HG03280 (cell line): ENCODE data around the gene ZMIZ1.

Experiments used
- ATAC-seq: cut with Tn5 transposase; IDR thresholded peaks from one replicate; pipeline ENCODE4 v1.9.1; 2021; ENCODE audit warnings: mild to moderate bottlenecking, moderate library complexity; ENCODE audit not compliant: unreplicated experiment

The ZMIZ1 gene

GRCh38 chr10:79050896-79051555 lies 17.7 kb upstream of the ZMIZ1 start:
- ATAC-seq = no peak

- no peak for ATAC-seq
Observed at GRCh38 chr10:79051766-79052165, 17.0 kb upstream of the ZMIZ1 start.

GRCh38 chr10:79052291-79053080 lies 16.3 kb upstream of the ZMIZ1 start:
- ATAC-seq = no peak

- ATAC-seq = no peak
Observed at GRCh38 chr10:79053081-79053434, 15.7 kb upstream of the ZMIZ1 start.

GRCh38 chr10:79053481-79054202 lies 15.1 kb upstream of the ZMIZ1 start:
- ATAC-seq = no peak

GRCh38 chr10:79054203-79055099 lies 14.3 kb upstream of the ZMIZ1 start:
- ATAC-seq = no peak

GRCh38 chr10:79055100-79055782 lies 13.5 kb upstream of the ZMIZ1 start:
- no peak for ATAC-seq

- no peak for ATAC-seq
Observed at GRCh38 chr10:79055892-79056291, 12.9 kb upstream of the ZMIZ1 start.

GRCh38 chr10:79056361-79056735 lies 12.4 kb upstream of the ZMIZ1 start:
- no peak for ATAC-seq

- no peak for ATAC-seq
Observed at GRCh38 chr10:79056736-79057391, 11.9 kb upstream of the ZMIZ1 start.

GRCh38 chr10:79057481-79058275 lies 11.1 kb upstream of the ZMIZ1 start:
- no peak for ATAC-seq

GRCh38 chr10:79058899-79059841 lies 9.6 kb upstream of the ZMIZ1 start:
- no peak for ATAC-seq

GRCh38 chr10:79059859-79060379 lies 8.8 kb upstream of the ZMIZ1 start:
- ATAC-seq = no peak

- ATAC-seq = no peak
Observed at GRCh38 chr10:79060641-79061255, 8.0 kb upstream of the ZMIZ1 start.

- ATAC-seq = no peak
Observed at GRCh38 chr10:79061441-79062315, 7.1 kb upstream of the ZMIZ1 start.

GRCh38 chr10:79063071-79063491 lies 5.7 kb upstream of the ZMIZ1 start:
- ATAC-seq = no peak
